HG03064 (cell line): ENCODE measurements around the gene HIPK4.
"Not testable (repeated sequence)": the region's sequence is repeated elsewhere in the genome, so short reads cannot be mapped to it uniquely, and the experiment has no call there.

Experiments used
- ATAC-seq: cut with Tn5 transposase; IDR thresholded peaks from one replicate; pipeline ENCODE4 v1.9.1; 2021; ENCODE audit warnings: low read depth; ENCODE audit not compliant: unreplicated experiment

HIPK4 gene

GRCh38 chr19:40341601-40342482, 48.1 kb downstream of the HIPK4 start:
- ATAC-seq, result no peak

GRCh38 chr19:40339018-40339728, 50.8 kb downstream of the HIPK4 start:
- ATAC-seq, result no peak

- ATAC-seq, result no peak
Measured at GRCh38 chr19:40337594-40337993, 52.4 kb downstream of the HIPK4 start.

GRCh38 chr19:40337107-40337506, 52.9 kb downstream of the HIPK4 start:
- no peak for ATAC-seq

DNA sequence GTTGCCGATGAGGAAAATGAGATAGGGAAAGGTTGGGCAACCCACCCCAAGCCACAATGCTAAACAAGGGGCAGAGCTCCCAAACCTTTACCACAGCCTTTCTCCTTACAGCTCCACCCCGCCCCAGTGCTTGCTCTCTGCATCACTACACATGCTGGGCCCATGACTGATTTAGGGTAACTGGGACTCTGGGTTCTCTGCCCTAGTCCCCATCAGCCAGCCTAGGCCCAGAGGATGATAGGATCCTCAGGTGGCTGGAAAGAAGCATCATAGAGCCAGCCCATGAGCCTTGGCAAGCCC, 53.4 kb downstream of the HIPK4 start:
- ATAC-seq, result no peak

DNA sequence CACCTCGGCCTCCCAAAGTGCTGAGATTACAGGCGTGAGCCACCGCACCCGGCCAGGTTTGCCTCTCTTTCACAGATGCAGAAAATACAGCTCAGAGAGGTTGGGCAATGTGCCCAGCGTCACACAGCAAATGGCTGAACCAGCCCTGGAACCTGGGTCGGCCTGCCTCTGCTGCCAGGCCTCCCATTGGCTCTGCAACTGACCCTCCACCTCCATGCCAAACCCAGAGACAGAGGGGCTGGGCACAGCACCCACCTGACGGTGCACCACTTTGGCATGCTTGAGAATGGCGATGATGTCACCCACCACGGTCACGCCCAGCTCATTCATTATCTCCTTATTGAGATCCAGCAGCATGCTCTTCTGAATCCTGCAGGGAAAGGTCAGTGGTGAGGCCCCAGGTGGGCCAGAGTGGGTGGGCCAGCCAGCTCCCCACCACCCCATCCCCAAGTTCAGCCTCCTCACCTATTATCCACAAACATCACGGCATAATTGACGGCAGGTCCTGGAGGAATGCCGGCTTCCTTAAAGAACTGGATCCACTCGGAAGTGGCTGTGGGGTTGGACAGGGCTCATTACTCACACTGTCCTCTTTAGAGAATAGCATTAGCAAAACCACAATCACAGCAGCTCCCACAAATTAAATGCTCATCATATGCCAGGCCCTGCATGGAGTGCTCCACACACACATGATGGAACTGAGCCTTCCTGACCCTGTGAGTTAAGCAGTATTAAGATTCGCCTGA, 54.0 kb downstream of the HIPK4 start:
- ATAC-seq, result no peak

- no peak for ATAC-seq
Measured at GRCh38 chr19:40335101-40335500, 54.9 kb downstream of the HIPK4 start.

DNA sequence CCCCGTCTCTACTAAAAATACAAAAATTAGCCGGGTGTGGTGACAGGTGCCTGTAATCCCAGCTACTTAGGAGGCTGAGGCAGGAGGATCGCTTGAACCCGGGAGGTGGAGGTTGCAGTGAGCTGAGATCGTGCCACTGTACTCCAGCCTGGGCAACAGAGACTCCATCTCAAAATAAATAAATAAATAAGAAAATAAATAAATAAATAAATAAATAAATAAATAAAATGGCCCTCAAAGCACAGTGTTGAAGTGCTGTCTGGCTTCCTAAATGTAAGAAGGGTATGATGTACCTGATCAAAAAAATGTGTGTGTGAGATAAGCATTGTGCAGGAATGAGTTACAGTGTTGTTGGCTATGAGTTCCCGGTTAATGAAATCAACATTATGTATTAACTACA, 56.9 kb downstream of the HIPK4 start:
- not testable (repeated sequence) for ATAC-seq

DNA sequence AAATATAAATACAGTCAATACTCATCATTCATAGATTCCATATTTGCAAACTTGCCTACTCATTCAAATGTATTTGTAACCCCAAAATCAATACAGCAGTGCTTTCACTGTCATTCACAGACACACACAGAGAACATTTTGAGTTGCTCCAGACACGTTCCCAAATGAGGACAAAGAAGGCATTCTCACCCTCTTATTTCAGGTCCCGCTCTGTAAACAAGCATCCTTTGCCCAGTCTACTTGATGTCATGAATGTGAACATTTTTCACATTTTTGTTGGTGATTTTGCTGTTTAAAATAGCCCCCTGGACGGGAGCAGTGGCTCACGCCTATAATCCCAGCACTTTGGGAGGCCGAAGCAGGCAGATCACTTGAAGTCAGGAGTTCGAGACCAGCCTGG, 57.3 kb downstream of the HIPK4 start:
- no peak for ATAC-seq

GRCh38 chr19:40331052-40331451, 58.9 kb downstream of the HIPK4 start:
- ATAC-seq, result no peak
